Neural cell (in vitro differentiated cells): Measurements from ENCODE around the gene ADAP2.

ENCODE experiments used
- CTCF ChIP-seq: fragments of 450-650 bp; IDR thresholded peaks from 2 replicates; pipeline ENCODE4 v1.5.1; 2014; ENCODE audit warnings: antibody characterized with exemption, mild to moderate bottlenecking, moderate library complexity; ENCODE audit not compliant: poor library complexity, severe bottlenecking
- EP300 ChIP-seq: fragments of 450-650 bp; conservative IDR thresholded peaks from 2 replicates; pipeline ENCODE4 v1.6.1; 2014; ENCODE audit warnings: antibody characterized with exemption, mild to moderate bottlenecking, moderate library complexity; ENCODE audit not compliant: poor library complexity, severe bottlenecking
- EZH2 ChIP-seq: fragments of 200-600, 300-800 bp; shearing (Covaris generic), sonication (generic); IDR thresholded peaks from 2 replicates; pipeline ENCODE4 v1.6.1; 2014; ENCODE audit warnings: antibody characterized with exemption, low read length, borderline replicate concordance, mild to moderate bottlenecking; ENCODE audit not compliant: insufficient read depth, poor library complexity, severe bottlenecking
- MXI1 ChIP-seq: fragments of 450-650 bp; conservative IDR thresholded peaks from 2 replicates; pipeline ENCODE4 v1.6.1; 2014; ENCODE audit warnings: antibody characterized with exemption, mild to moderate bottlenecking; ENCODE audit not compliant: poor library complexity, severe bottlenecking
- POLR2AphosphoS5 ChIP-seq: IDR thresholded peaks from 2 replicates; pipeline ENCODE4 v1.6.1; 2012
- RAD21 ChIP-seq: fragments of 450-650 bp; conservative IDR thresholded peaks from 2 replicates; pipeline ENCODE4 v1.6.1; 2014; ENCODE audit warnings: antibody characterized with exemption, mild to moderate bottlenecking, moderate library complexity
- SMC3 ChIP-seq: fragments of 450-650 bp; conservative IDR thresholded peaks from 2 replicates; pipeline ENCODE4 v1.6.1; 2014; ENCODE audit warnings: antibody characterized with exemption, mild to moderate bottlenecking, moderate library complexity; ENCODE audit not compliant: poor library complexity
- TAF1 ChIP-seq: IDR thresholded peaks from 2 replicates; pipeline ENCODE4 v1.6.1; 2012; ENCODE audit warnings: low read depth
- TF ChIP-seq, protein P1 (sequence below): IDR thresholded peaks from 2 replicates; pipeline ENCODE4 v1.6.1; 2012; ENCODE audit warnings: borderline replicate concordance

GRCh38 chr17:30961209-30962188 is 39.8 kb downstream of the ADAP2 start:
- TF ChIP-seq CTCF = no peak
- TF ChIP-seq, protein P1, sequence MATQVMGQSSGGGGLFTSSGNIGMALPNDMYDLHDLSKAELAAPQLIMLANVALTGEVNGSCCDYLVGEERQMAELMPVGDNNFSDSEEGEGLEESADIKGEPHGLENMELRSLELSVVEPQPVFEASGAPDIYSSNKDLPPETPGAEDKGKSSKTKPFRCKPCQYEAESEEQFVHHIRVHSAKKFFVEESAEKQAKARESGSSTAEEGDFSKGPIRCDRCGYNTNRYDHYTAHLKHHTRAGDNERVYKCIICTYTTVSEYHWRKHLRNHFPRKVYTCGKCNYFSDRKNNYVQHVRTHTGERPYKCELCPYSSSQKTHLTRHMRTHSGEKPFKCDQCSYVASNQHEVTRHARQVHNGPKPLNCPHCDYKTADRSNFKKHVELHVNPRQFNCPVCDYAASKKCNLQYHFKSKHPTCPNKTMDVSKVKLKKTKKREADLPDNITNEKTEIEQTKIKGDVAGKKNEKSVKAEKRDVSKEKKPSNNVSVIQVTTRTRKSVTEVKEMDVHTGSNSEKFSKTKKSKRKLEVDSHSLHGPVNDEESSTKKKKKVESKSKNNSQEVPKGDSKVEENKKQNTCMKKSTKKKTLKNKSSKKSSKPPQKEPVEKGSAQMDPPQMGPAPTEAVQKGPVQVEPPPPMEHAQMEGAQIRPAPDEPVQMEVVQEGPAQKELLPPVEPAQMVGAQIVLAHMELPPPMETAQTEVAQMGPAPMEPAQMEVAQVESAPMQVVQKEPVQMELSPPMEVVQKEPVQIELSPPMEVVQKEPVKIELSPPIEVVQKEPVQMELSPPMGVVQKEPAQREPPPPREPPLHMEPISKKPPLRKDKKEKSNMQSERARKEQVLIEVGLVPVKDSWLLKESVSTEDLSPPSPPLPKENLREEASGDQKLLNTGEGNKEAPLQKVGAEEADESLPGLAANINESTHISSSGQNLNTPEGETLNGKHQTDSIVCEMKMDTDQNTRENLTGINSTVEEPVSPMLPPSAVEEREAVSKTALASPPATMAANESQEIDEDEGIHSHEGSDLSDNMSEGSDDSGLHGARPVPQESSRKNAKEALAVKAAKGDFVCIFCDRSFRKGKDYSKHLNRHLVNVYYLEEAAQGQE = no peak
- no peak for TF ChIP-seq EZH2
- TF ChIP-seq POLR2AphosphoS5 = no peak
- TF ChIP-seq EP300 = no peak
- TF ChIP-seq MXI1 = no peak
- TF ChIP-seq TAF1 = no peak
- no peak for TF ChIP-seq SMC3
- no peak for TF ChIP-seq RAD21
